ENCODE measurements around the gene PDE7B. TPM values are rescaled to one million over a fixed set of nuclear protein-coding genes. Genes with fewer than 3 reads are reported as not detected.
"Not testable (repeated sequence)": the region's sequence is repeated elsewhere in the genome, so short reads cannot be mapped to it uniquely, and the experiment has no call there.

Gene PDE7B
- total RNA-seq, 4 donors from 2014 or later: 3.4 to 15.4 (median 9.3) TPM

DNA sequence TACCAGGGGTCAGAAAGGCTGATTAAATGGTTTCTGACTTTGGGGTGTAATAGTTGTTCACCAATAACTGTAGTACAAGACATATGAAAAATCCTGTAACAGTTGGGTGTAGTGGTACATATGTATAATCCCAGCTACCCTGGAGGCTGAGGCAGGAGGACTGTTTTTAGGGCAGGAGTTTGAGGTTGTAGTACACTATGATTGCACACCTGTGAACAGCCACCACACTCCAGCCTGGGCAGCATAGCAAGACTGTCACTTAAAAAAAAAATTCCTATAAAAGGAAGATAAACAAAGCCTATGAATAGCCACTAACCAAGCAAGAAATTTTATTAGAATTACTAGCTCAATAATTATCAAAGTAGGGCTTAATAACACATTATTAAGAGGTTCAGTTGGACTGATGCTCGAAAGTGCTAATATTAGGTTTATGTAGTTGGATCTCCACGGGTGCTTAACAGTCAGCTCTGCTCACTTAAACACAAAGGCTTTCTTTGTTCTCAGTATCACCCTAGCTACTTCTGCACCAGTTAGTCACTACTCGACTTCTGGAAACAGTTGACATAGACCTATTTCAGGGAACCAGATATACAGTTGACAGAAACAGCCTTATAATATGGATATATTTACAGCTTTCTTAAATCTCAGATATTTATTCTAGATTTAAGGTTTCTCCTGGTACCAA is 285.6 kb downstream of the PDE7B start:
- intact Hi-C loops (cut with DNase I): no loop called here
- Histone ChIP-seq H3K4me1 (peaks cover 0 to 14% (median 2%) of the 10 kb centered on the region in 4 donors), H3K27ac (replicated peaks in 1 of 4) (no peak overlapping the region), H3K27me3 (no peaks in the 10 kb centered on the region), H3K4me3 (no peak overlapping the region), H3K36me3 (no peaks in the 10 kb centered on the region), H3K9me3 (no peaks in the 10 kb centered on the region)
- no peak for DNase-seq (ENCODE audit: extremely low spot score)
- whole genome bisulfite sequencing: 58% methylated on average over 3 of the region's 3 CpGs
- TF ChIP-seq POLR2A (IDR thresholded peaks at IDR 0.05; ENCODE audit: low read depth) (no peak), EP300 (IDR thresholded peaks at IDR 0.05) (no peak), POLR2AphosphoS5 (IDR thresholded peaks at IDR 0.05) (no peak)
- TF ChIP-seq, protein P1, sequence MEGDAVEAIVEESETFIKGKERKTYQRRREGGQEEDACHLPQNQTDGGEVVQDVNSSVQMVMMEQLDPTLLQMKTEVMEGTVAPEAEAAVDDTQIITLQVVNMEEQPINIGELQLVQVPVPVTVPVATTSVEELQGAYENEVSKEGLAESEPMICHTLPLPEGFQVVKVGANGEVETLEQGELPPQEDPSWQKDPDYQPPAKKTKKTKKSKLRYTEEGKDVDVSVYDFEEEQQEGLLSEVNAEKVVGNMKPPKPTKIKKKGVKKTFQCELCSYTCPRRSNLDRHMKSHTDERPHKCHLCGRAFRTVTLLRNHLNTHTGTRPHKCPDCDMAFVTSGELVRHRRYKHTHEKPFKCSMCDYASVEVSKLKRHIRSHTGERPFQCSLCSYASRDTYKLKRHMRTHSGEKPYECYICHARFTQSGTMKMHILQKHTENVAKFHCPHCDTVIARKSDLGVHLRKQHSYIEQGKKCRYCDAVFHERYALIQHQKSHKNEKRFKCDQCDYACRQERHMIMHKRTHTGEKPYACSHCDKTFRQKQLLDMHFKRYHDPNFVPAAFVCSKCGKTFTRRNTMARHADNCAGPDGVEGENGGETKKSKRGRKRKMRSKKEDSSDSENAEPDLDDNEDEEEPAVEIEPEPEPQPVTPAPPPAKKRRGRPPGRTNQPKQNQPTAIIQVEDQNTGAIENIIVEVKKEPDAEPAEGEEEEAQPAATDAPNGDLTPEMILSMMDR (IDR thresholded peaks at IDR 0.05): no peak

DNA sequence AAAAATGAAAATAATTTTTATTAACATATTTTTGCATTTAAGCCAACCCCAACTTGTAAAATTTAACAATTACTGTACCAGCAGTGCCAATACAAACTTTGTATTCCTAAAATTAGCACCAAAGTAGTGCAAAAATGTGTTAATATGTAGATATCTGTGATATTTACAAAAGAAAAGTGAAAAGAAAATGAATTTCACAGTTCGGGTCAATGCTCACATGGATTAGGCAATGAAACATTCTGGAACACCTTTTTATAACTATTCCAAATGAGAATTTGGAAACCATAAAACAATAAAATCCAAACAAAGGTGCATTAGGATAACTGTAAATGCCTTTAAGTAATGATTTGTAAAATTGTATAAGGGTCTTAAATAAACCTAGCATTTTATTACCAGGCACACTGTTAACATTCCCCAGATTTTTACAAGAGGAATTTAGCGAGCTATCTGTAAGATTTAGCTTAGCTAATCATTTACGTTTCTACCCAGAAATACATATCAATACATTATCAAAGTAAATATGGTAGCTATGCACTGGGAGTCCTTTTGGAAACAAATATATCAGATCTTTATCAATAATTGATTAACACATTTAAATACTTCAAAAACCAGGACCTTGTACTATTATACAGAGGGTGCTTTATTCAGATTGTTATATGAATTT is 286.4 kb downstream of the PDE7B start:
- no peaks in the 10 kb centered on the region for H3K9me3 ChIP-seq
- H3K27me3 ChIP-seq: no peaks in the 10 kb centered on the region
- H3K36me3 ChIP-seq: no peaks in the 10 kb centered on the region
- H3K27ac ChIP-seq (replicated peaks in 1 of 4): no peak overlapping the region
- TF ChIP-seq, protein P1 (IDR thresholded peaks at IDR 0.05): no peak
- TF ChIP-seq EP300 (IDR thresholded peaks at IDR 0.05) (no peak), POLR2AphosphoS5 (IDR thresholded peaks at IDR 0.05) (no peak), POLR2A (IDR thresholded peaks at IDR 0.05; ENCODE audit: low read depth) (no peak)
- intact Hi-C loops (cut with DNase I): no loop called here
- H3K4me3 ChIP-seq: no peak overlapping the region
- 92% methylated on average over 3 of the region's 3 CpGs for WGBS
- peaks cover 0 to 14% (median 2%) of the 10 kb centered on the region in 4 donors for H3K4me1 ChIP-seq
- no peak for DNase-seq (ENCODE audit: extremely low spot score)

DNA sequence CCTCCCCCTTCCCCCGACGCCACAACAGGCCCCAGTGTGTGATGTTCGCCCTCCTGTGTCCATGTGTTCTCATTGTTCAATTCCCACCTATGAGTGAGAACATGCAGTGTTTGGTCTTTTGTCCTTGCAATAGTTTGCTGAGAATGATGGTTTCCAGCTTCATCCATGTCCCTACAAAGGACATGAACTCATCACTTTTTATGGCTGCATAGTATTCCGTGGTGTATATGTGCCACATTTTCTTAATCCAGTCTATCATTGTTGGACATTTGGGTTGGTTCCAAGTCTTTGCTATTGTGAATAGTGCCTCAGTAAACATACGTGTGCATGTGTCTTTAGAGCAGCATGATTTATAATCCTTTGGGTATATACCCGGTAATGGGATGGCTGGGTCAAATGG is 287.6 kb downstream of the PDE7B start:
- intact Hi-C loops (cut with DNase I); H3K36me3 ChIP-seq; DNase-seq (ENCODE audit: extremely low spot score); H3K27me3 ChIP-seq; H3K27ac ChIP-seq (replicated peaks in 1 of 4); H3K9me3 ChIP-seq; H3K4me3 ChIP-seq: not testable (repeated sequence)
- peaks cover 0 to 14% (median 6%) of the 10 kb centered on the region in 4 donors for H3K4me1 ChIP-seq
- whole genome bisulfite sequencing: 95% methylated on average over 6 of the region's 6 CpGs

DNA sequence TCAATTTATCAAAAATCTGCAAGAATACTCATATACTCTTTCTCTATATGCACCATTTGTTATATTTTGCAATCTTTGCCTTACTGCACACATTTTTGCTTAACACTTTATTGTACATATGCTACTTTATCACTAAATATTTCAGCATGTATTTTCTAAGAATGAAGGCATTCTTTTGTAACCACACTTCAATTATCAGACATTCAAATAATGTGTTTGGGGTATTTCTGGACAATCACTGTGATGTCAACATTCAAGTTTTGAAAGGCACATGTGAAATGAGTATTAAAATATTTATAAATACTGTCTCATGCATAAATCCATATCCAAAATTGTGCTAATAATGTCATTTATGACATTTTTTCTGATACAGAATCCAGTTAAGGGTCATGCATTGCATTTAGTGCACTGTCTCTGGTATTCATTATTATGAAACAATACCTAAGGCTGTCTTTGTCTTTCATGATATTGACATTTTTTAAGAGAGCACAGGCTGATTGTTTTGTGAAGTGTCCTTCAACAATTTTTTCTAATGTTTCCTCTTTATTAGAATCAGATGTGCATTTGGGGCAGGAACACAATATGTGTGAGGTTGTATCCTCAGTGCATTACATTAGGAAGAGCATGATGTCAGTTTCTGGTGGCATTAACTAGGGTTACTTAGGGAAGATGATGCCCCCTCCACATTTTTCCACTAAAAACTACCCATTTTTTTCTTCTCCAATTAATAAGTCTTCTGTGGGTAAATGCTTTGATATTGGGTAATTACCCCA is 292.9 kb downstream of the PDE7B start:
- Histone ChIP-seq H3K4me1 (peaks cover 0 to 7% (median 2%) of the 10 kb centered on the region in 4 donors), H3K27me3 (no peaks in the 10 kb centered on the region), H3K36me3 (peaks cover 0 to 9% (median 0%) of the 10 kb centered on the region in 4 donors), H3K4me3 (no peak overlapping the region), H3K27ac (replicated peaks in 1 of 4) (no peak overlapping the region), H3K9me3 (no peaks in the 10 kb centered on the region)
- intact Hi-C loops (cut with DNase I): no loop called here
- no peak for TF ChIP-seq POLR2AphosphoS5 (IDR thresholded peaks at IDR 0.05)
- TF ChIP-seq, protein P1 (IDR thresholded peaks at IDR 0.05): no peak
- TF ChIP-seq POLR2A (IDR thresholded peaks at IDR 0.05; ENCODE audit: low read depth): no peak
- no peak for TF ChIP-seq EP300 (IDR thresholded peaks at IDR 0.05)
- DNase-seq (ENCODE audit: extremely low spot score): no peak

DNA sequence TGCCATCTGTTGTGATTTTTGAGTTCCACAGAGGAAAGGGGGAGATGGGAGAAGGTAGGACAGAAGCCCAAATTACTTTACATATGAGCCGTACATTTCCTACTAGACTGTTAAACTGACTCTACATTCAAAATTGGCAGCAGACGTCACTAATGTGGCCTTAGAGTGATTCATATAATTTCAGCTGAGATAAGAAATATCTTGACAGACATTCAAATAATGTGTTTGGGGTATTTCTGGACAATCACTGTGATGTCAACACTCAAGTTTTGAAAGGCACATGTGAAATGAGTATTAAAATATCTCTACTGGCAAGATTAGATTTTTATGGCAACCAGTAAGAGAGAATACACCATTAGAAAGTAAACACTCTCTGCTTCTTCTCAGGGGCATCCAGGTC is 294.6 kb downstream of the PDE7B start:
- no peak for DNase-seq (ENCODE audit: extremely low spot score)
- Histone ChIP-seq H3K4me3 (no peak overlapping the region), H3K4me1 (peaks cover 0 to 7% (median 2%) of the 10 kb centered on the region in 4 donors), H3K27me3 (no peaks in the 10 kb centered on the region), H3K27ac (replicated peaks in 1 of 4) (no peak overlapping the region), H3K9me3 (no peaks in the 10 kb centered on the region), H3K36me3 (peaks cover 0 to 11% (median 0%) of the 10 kb centered on the region in 4 donors)
- intact Hi-C loops (cut with DNase I): no loop called here
- no peak for TF ChIP-seq POLR2AphosphoS5 (IDR thresholded peaks at IDR 0.05)
- TF ChIP-seq, protein P1 (IDR thresholded peaks at IDR 0.05): no peak
- TF ChIP-seq EP300 (IDR thresholded peaks at IDR 0.05): no peak
- no peak for TF ChIP-seq POLR2A (IDR thresholded peaks at IDR 0.05; ENCODE audit: low read depth)
- 82% methylated on average over 2 of the region's 2 CpGs for WGBS
